SIG-M5 (cell line): ENCODE measurements around the gene SPP1.
"Not testable (repeated sequence)": the region's sequence is repeated elsewhere in the genome, so short reads cannot be mapped to it uniquely, and the experiment has no call there.

Source experiments
- DNase-seq: peaks from one replicate; lab custom pipeline; 2025; lab: John Stamatoyannopoulos, UW

The SPP1 gene

DNA sequence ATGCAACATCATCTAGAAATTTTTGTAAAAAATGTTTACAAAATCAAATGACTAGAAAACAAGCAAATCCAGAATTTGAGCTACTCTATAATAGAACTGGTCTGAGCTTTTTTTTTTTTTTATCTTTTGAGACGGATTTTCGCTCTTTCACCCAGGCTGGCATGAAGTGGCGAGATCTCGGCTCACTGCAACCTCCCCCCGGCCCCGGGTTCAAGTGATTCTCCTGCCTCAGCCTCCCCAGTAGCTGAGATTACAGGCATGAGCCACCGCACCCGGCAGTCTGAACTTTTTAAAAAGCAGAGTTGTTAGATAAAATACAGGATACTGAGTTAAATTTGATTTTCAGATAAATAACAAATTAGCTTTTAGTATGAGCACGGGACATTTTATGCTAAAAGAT is 11.0 kb downstream of the SPP1 start:
- no peak for DNase-seq

DNA sequence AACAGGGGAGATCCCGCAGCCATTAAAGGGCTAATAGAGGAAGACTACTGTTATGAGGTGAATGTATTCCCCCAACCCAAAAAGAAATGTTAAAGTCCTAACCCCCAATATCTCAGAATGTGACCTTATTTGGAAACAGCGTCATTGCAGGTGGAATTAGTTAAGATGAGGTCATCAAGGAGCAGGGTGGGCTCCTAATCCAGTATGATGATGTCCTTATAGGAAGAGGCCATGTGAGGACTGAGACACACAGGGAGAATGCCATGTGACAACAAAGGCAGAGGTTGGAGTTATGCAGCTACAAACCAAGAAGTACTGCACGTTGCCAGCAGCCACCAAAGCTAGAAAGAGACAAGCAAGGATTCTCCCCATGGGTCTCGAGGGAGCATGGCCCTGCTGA is 14.3 kb downstream of the SPP1 start:
- no peak for DNase-seq

DNA sequence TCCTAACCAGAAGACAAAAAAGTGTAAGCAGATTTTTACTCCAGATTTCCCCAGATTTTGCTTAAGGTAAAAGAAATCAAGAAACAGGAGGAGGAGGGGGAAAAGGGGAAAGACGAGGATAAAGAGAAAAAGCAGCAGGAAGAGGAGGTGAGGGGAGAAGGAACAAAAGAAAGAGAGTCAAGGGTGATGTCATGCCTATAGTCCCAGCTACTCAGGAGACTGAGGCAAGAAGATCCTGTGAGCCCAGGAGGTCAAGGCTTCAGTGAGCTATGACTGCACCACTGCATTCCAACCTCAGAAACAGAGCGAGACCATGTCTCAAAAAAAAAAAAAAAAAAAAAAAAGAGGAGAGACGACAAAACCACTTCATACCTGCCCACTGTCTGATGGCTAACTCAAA is 19.9 kb downstream of the SPP1 start:
- DNase-seq = no peak

DNA sequence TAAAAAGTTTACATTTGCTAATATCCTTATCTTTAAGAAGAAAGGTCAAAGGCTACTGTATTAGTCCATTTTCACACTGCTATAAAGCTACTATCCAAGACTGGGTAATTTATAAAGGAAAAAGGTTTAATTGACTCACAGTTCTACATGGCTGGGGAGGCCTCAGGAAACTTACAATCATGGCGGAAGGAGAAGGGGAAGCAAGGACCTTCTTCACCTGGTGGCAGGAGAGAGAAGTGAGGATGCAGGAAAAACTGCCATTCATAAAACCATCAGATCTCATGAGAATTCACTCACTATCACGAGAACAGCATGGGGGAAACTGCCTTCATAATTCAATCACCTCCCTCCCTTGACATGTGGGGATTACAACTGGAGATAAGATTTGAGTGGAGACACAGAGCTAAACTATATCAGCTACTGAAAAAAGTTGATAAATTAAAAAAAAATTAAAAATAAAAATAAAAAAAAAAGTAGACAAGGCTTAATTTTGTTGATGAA is 23.7 kb downstream of the SPP1 start:
- DNase-seq = not testable (repeated sequence)

DNA sequence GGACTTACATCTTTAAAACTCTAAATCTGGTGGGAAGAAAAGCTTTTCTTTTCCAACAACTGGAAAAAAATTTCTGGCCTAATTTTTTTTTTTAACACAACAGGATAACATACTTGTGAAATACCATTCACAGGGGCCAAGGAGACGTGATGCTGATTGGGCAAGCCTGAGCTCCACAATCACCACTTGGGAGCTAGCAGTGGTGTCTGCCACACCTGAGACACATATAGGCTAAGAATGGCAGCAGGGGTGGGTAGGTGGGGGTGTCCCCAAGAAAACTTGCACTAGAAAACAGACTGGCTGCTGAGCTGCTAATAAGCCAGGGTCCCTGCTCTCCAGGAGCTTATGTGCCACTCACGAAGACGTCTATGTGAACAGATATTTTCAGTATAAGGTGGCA is 26.4 kb downstream of the SPP1 start:
- DNase-seq = no peak

DNA sequence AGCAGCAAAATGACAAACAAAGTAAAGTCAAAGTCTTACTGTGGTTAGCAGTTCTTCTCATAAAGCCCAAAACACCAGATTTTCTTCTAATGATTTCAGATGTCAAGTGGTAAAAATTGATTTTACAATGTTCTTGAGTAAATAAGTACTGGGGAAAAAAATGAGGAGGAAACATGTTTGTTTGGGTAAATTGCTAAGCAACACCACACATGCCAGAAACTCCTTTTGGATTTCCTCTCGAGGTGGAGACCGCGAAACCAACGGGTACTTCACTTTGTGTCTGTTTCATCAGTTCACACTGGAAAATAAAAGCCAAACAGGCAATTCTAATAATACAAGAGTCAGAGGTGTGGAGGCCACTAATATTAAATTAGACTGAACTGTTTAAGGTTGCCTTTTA is 27.3 kb downstream of the SPP1 start:
- DNase-seq = no peak

DNA sequence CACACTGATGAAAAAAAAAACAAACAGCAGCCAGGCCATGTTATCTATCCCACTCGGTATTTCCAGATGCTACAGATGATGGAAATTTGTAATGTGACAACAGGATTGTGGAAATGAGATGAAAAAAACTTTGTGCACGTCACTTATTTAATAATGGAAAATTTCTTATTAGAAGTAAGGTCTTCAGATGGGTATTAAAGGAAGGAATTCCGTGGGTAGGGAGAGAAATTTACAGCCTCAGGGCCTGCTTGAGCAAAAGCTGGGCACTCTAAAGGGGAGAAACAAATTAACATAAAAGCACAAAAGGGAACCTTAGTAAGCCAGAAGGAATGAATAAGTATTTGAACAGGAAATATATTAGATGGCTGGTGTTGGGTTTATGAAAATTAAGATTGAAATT is 27.7 kb downstream of the SPP1 start:
- DNase-seq = no peak

DNA sequence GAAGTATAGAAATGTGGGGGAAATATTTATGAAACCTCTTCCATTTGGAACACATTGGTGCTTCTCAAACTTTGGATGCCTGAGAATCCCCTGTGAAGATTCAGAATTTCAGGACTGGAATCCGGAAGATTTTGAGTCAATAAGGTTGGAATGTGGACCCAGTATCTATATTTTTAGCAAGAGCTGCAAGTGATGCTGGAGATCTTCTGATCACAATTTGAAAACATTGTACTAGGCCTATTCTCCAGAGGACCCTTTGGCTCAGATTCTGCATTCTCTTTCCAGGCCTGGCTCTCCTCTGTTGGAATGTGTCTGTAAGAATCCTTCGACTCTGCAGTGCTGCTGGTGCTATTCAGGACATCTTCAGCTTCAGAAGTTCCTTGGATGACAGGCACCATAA is 29.6 kb downstream of the SPP1 start:
- no peak for DNase-seq

DNA sequence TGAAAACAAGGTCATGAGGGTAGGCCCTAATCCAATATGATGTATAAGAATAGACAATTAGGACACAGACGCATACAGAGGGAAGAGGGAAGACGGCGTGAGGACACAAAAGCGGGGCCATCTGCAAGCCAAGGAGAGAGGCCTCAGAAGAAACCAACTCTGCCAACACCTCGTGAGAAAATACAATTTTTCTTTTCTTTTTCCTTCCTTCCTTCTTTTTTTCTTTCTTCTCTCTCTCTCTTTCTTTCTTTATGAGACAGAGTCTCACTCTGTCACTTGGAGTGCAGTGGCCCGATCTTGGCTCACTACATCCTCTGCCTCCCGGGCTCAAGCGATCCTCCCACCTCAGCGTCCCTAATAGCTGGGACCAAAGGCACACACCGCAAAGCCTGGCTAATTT is 30.4 kb downstream of the SPP1 start:
- DNase-seq = no peak

DNA sequence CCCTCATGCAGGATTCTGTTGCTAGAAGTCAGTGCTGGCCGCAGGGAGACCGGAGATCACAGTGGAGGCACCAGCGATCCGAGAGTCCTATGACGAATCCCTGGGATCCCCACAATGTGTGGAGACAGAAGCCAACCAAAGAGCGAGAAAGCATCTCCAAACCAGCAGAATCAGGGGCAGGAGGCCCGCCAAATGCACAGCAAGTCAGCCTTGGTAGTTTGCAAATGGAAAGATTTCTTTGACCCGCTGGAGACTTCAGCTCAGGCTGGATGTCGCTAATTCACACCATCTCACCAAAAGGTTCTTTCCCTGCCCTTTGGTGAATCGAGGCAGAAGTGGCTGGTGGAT is 31.4 kb downstream of the SPP1 start:
- DNase-seq = no peak

DNA sequence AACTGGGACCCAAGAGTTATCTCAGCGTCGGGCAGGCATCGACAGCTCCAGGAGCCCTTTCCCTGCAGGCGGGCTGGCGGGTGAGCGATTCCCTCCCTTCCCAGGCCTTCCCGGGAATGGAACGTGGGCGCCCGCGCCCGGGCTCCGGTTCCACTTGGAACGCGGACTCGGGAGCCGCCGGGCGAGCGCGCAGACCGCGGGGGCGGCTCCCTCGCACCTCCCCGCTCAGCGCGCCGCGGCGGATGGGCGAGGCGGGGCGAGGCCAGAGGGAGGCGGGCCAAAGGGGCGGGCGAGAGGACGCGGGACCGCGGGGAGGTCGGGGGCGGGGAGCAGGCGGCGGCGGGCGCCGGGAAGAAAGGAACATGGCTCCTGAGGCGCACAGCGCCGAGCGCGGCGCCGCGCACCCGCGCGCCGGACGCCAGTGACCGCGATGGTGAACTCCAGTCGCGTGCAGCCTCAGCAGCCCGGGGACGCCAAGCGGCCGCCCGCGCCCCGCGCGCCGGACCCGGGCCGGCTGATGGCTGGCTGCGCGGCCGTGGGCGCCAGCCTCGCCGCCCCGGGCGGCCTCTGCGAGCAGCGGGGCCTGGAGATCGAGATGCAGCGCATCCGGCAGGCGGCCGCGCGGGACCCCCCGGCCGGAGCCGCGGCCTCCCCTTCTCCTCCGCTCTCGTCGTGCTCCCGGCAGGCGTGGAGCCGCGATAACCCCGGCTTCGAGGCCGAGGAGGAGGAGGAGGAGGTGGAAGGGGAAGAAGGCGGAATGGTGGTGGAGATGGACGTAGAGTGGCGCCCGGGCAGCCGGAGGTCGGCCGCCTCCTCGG is 32.0 kb downstream of the SPP1 start, which contains the start of gene PKD2:
PKD2 (plus strand) TSS at position 332 of the 818 bp plus-strand sequence; CDS start at position 431, 99 bp downstream.
- DNase-seq = no peak

DNA sequence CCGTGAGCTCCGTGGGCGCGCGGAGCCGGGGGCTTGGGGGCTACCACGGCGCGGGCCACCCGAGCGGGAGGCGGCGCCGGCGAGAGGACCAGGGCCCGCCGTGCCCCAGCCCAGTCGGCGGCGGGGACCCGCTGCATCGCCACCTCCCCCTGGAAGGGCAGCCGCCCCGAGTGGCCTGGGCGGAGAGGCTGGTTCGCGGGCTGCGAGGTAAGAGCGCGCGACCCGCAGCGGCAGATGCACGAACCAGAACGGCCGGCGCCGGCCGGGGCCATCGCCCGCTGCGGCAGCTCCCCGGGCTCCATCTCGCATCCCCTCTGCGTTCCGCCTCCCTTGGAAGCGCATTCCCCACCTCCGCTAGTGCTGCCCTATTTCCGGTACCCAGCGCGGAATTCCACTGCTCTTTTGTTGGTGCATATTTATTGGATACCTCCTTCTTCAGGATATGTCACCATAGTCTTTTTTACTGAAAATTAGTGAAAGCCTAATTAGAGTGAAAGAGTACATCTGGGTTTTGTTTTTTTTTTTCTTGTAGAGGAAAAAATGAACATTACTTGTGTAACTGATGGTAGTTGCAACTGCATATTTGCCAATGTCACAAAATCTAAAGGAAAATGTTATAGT is 32.7 kb downstream of the SPP1 start:
- DNase-seq = no peak

DNA sequence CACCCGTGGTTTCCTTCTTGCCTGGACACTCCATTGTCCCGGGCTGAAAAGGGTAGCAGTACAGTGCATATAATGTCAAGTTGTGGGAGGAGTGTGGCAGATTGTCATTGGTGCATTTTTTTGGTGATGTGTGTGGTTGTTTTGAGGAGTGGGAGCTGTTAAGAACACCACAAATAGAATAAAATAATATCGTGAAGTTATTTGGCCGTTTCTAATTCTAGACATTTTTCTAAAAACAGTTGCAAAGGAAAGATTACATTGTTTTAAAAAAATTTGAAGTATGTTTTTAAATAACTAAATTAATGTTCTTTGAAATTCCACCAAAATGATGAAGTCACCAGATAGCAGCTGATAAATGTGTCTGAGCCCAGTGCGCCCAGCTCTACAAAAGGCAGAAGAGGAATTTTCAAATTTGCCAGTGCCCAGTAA is 33.2 kb downstream of the SPP1 start:
- no peak for DNase-seq

DNA sequence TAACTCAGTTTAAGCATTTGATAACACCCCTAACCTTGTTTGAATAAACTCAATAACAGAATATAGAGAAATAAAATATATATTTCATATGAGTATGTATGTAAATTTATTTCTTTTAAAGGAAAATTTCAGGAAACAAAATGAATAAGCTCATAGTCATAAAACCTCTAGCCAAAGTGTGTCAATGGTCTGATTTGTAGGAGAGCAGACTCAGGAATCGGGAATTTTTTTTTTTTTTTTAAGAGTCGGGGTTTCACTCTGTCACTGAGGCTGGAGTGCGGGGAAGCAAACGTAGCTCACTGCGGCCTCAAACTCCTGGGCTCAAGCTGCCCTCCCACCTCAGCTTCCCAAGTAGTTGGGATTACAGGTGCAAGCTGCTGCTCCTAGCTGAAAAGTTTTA is 34.4 kb downstream of the SPP1 start:
- no peak for DNase-seq

DNA sequence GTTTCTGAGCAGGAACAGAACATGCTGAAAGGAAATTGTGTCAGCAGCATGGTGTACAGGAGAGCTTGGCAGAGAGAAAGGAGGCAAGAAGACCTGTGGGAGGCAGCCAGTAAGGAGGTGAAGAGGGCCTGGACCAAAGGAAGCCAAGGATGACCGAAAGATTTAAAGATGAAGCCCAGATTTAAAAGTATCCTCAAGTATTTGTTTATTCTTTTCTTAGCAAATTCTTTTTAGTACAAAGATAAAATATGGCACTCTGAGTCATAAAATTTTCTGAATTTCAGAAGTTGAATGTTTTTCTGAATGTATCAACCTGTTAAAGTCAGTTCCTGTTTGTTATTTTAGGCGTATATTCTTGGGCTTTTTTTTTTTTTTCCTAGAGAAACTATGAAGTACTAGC is 35.5 kb downstream of the SPP1 start:
- no peak for DNase-seq

DNA sequence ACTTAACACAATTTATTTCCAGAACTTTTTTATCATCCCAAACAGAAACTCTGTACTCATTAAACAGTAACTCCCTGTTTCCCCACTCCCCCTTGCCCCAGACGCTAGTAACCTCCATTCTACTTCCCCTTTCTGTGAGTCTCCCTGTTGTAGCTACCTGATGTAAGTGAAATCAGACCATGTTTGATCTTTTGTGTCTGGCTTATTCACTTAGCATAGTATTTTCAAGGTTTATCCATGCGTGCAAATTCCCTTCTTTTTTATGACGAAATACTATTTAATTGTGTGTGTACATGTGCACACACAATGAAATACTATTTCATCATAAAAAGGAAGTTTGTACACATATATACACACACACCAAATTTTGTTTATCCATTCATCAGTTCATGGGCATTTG is 37.1 kb downstream of the SPP1 start:
- peak; percentile 6 for DNase-seq

DNA sequence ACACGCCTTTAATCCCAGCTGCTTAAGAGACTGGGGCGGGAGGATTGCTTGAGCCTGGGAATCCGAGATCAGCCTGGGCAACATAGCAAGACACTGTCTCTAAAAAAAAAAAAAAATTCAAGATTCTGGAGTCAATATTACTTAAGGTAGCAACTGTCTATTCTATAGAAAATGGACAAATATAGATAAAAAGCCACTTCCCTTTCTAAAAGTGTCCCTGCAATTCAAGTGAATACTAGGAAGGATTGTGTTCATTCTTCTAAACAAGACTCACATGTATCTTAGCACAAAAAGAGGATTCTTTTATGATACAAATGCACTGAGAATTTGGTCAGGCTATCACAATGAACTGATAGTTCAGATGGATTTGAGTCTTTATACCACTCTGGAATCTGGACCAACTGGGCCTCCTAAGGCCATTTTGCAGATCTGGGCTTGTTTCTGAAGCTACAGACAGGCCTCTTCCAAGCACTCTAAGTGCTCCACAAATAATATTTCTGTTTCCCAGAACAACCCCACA is 38.9 kb downstream of the SPP1 start:
- DNase-seq = no peak

DNA sequence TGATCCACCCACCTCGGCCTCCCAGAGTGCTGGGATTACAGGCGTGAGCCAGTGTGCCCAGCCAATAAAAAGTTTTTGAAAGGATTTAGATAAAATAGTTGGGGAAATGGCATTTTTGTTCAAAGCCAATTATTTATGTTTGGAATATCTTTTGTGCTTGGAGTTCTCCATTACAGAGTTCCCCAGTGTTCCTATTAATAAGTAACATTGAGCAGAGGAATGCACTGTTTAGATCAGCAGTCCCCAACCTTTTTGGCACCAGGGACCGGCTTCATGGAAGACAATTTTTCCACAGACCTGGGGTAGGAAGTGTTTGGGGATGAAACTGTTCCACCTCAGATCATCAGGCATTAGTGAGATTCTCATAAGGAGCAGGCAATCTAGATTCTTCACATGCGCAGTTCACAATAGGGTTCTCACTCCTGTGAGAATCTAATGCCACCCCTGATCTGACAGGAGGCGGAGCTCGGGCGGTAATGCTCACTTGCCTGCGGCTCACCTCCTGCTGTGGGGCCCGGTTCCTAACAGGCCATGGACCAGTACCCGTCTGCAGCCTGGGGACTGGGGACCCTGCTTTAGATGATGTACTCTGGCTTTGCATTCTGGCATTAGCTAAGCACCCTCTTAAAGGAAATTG is 40.3 kb downstream of the SPP1 start:
- DNase-seq = no peak

DNA sequence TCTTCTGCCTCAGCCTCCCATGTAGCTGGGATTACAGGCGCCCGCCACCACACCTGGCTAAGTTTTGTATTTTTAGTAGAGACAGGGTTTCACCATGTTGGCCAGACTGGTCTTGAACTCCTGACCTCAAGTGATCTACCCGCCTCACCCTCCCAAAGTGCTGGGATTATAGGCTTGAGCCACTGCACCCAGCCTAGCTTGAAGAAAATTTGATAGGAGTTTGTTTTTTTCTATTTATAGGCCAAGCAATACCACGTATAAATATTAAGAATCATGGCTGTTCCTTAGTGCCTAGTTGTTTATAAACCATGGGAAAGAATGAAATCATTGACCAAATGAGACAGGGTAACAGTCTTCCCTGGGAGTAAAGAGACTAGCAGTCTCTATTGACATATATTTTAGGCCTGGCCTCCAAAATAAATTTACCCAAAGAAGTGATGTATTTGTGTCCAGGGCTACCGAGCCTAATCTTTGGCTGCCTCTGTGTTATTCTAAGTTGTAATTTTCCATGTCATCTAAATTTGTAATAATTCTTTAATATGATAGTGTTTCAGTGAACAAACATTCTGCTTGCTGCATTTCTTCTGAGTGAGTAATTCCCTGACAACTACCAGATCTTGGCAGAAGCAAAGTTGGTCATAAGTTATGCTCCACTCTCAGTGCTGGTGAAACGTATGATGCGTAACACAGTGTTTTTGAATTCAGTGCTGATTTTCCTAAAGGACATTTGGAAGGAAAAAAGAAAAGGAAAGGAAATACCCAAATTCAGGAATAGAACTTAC is 42.2 kb downstream of the SPP1 start:
- DNase-seq = no peak

DNA sequence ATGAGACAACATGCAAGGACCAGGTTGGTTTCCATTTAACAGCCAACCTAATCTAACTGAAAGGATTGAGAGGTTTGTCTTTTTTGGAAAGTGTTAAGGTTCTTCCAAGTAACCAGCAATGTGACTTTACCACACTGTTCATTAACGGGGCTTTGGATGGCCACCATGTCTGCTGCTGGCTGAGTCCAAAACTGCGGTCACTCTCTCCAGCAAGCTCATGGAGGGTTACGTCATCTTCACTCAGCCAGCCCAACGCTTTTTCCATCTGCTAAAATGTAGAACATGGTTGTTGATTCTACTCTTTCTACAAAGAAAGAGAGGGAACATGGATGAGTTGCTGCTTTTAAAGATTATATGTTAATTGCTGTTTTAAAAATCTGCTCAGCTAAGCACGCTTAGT is 43.0 kb downstream of the SPP1 start:
- DNase-seq = no peak

DNA sequence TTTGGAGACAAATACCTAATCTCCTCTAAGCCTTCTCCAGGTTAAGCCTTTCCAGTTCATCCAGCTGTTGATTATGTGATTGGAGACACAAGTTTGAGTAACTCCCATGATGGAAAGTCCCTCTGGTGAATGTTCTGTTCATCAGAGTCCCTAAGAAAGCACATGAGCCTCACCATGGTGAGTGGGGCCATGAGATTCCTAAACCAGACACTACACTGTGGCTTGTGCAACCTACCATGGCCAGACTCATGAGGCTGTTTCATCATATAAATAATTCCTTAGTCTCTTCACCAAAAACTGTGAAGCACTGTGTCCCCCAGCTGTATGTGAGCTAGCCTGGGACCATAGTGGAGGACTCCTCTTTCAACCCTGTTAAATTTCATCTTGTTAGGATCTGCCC is 46.3 kb downstream of the SPP1 start:
- DNase-seq = no peak

DNA sequence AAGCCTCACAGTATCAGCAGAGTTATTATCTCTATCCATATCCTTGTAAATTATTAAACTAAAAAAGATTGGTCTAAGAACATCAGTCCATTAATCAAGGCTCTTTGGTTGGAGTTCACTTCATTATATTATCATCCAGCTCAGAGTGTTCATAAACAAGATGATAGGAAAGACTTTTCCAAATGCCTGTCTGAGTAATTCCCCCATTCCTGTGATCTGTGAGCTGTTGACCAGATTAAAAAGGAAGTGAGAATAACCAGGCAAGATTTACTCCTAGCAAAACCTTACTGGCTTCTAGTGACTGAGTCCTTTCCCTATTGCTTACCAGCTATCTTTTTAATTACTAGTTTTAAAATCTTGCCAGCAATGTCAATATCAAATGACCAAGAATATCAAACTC is 46.8 kb downstream of the SPP1 start:
- no peak for DNase-seq
